Fibroblast of lung (primary cell): ENCODE data around the gene UXS1. TPM values are rescaled to one million over a fixed set of nuclear protein-coding genes. Genes with fewer than 3 reads are reported as not detected.

Experiments
- DNase-seq, 2 donors: peaks; one replicate each; pipeline versions ENCODE4 v3.0.0 to v3.0.0-alpha.2; 2010; ENCODE audit warnings: low read depth in 2 of 2
- H2AFZ ChIP-seq: 2 replicates; pipeline ENCODE4 v1.5.1; 2012; ENCODE audit warnings: low read length, control low read depth, inconsistent platforms
- H3K27ac ChIP-seq: 2 replicates; pipeline ENCODE4 v1.5.1; 2011; ENCODE audit warnings: low read length, control low read depth; ENCODE audit not compliant: insufficient read depth
- H3K27me3 ChIP-seq: 2 replicates; pipeline ENCODE4 v1.5.1; 2011; ENCODE audit warnings: mild to moderate bottlenecking, low read length; ENCODE audit not compliant: control insufficient read depth, insufficient read depth
- H3K36me3 ChIP-seq: 2 replicates; pipeline ENCODE4 v1.5.1; 2011; ENCODE audit warnings: low read length; ENCODE audit not compliant: control insufficient read depth, insufficient read depth
- H3K4me1 ChIP-seq: 2 replicates; pipeline ENCODE4 v1.5.1; 2011; ENCODE audit warnings: low read length; ENCODE audit not compliant: control insufficient read depth, insufficient read depth; ENCODE audit errors: extremely low read depth
- H3K4me2 ChIP-seq: 2 replicates; pipeline ENCODE4 v1.5.1; 2011; ENCODE audit warnings: low read length, control low read depth; ENCODE audit not compliant: insufficient read depth; ENCODE audit errors: extremely low read depth
- H3K4me3 ChIP-seq, 4 experiments: fragments of 200-600 bp in 1 of 4; sonication (generic) in 1 of 4; replicated peaks in 1 of 4; 2 replicates each; pipeline ENCODE4 v1.5.1; 2011 to 2016; ENCODE audit warnings: low read length in 4 of 4, low read depth in 3 of 4, mild to moderate bottlenecking in 3 of 4, control low read depth in 2 of 4, inconsistent platforms in 1 of 4, mixed read lengths in 1 of 4; ENCODE audit not compliant: insufficient read depth in 1 of 4; ENCODE audit errors: control extremely low read depth in 1 of 4
- H3K79me2 ChIP-seq: 2 replicates; pipeline ENCODE4 v1.5.1; 2012; ENCODE audit warnings: mild to moderate bottlenecking, low read length, inconsistent platforms; ENCODE audit not compliant: control insufficient read depth, insufficient read depth
- H3K9ac ChIP-seq: 2 replicates; pipeline ENCODE4 v1.5.1; 2011; ENCODE audit warnings: mild to moderate bottlenecking, low read length, control low read depth; ENCODE audit not compliant: insufficient read depth
- H3K9me3 ChIP-seq: 2 replicates; pipeline ENCODE4 v1.5.1; 2012; ENCODE audit warnings: low read depth, low read length; ENCODE audit not compliant: control insufficient read depth, insufficient read depth
- H4K20me1 ChIP-seq: 2 replicates; pipeline ENCODE4 v1.5.1; 2011; ENCODE audit warnings: low read length; ENCODE audit not compliant: control insufficient read depth, insufficient read depth; ENCODE audit errors: extremely low read depth
- CTCF ChIP-seq, 2 donors: IDR thresholded peaks in 1 of 2; conservative IDR thresholded peaks in 1 of 2; 1 replicate in 1 of 2; 2 replicates in 1 of 2; pipeline ENCODE4 v1.5.1; 2011 to 2012; ENCODE audit warnings: low read length in 2 of 2, control low read depth in 1 of 2, inconsistent platforms in 1 of 2, low read depth in 1 of 2, mild to moderate bottlenecking in 1 of 2
- EZH2 ChIP-seq: IDR thresholded peaks from 2 replicates; pipeline ENCODE4 v1.5.1; 2012; ENCODE audit warnings: low read length, control low read depth, mild to moderate bottlenecking; ENCODE audit errors: missing control alignments
- polyA plus RNA-seq, 2 donors: library from polyadenylated mRNA; depleted of rRNA in 1 of 2; stranded (reverse) in 1 of 2; unstranded in 1 of 2; fragments of >200 nt; gene quantifications; 2 replicates each; pipeline ENCODE4 v1.2.1, GENCODE V29; 2011 to 2012; ENCODE audit warnings: missing spikeins in 1 of 2
- total RNA-seq: library from RNA; depleted of rRNA; stranded (reverse); fragments of >200 nt; gene quantifications from 2 replicates; pipeline ENCODE4 v1.2.1, GENCODE V29; 2014

UXS1 gene
- total and polyA plus RNA-seq, 2 donors (not counting 1 experiment from before 2014, with no cell fraction given): 23.1 to 59.8 TPM

GRCh38 chr2:106061611-106062349 lies 132.3 kb downstream of the UXS1 start:
- no peak for DNase-seq
- Histone ChIP-seq H3K9ac (no peak overlapping the region), H3K27ac (no peak overlapping the region), H3K36me3 (no peaks in the 10 kb centered on the region), H3K4me2 (no peak overlapping the region), H3K4me1 (no peaks in the 10 kb centered on the region), H3K27me3 (peaks cover 13% of the 10 kb centered on the region), H2AFZ (no peak overlapping the region), H3K79me2 (no peaks in the 10 kb centered on the region), H3K4me3 (no peak overlapping the region), H4K20me1 (no peaks in the 10 kb centered on the region), H3K9me3 (no peaks in the 10 kb centered on the region)
- TF ChIP-seq EZH2 (no peak), CTCF (conservative IDR thresholded peaks at IDR 0.05 in 1 of 2, IDR thresholded peaks at IDR 0.05 in 1 of 2; ENCODE audit: low read depth in 1 of 2, low read length in 2 of 2) (no peak)

- H3K4me1 ChIP-seq: no peaks in the 10 kb centered on the region
- H3K4me3 ChIP-seq: no peak overlapping the region
- H3K36me3 ChIP-seq: no peaks in the 10 kb centered on the region
- no peak overlapping the region for H3K4me2 ChIP-seq
- no peaks in the 10 kb centered on the region for H3K9me3 ChIP-seq
- H4K20me1 ChIP-seq: no peaks in the 10 kb centered on the region
- H3K9ac ChIP-seq: no peak overlapping the region
- H3K27me3 ChIP-seq: peaks cover 2% of the 10 kb centered on the region
- H3K27ac ChIP-seq: no peak overlapping the region
- no peak for DNase-seq
- H2AFZ ChIP-seq: no peak overlapping the region
- H3K79me2 ChIP-seq: no peaks in the 10 kb centered on the region
- TF ChIP-seq CTCF (conservative IDR thresholded peaks at IDR 0.05 in 1 of 2, IDR thresholded peaks at IDR 0.05 in 1 of 2; ENCODE audit: low read depth in 1 of 2, low read length in 2 of 2): no peak
- TF ChIP-seq EZH2: no peak
Observed at GRCh38 chr2:106059416-106060065, 134.6 kb downstream of the UXS1 start.

GRCh38 chr2:106058469-106059137 lies 135.5 kb downstream of the UXS1 start:
- TF ChIP-seq EZH2 (no peak), CTCF (conservative IDR thresholded peaks at IDR 0.05 in 1 of 2, IDR thresholded peaks at IDR 0.05 in 1 of 2; ENCODE audit: low read depth in 1 of 2, low read length in 2 of 2) (no peak)
- DNase-seq: no peak
- H3K27me3 ChIP-seq: no peaks in the 10 kb centered on the region

More at GRCh38 chr2:106058469-106059137, 135.5 kb downstream of the UXS1 start:
- no peak overlapping the region for H2AFZ ChIP-seq
- H3K79me2 ChIP-seq: no peaks in the 10 kb centered on the region
- H3K4me3 ChIP-seq: no peak overlapping the region
- peaks cover under 1% of the 10 kb centered on the region for H3K4me1 ChIP-seq
- no peaks in the 10 kb centered on the region for H3K9me3 ChIP-seq
- no peak overlapping the region for H3K4me2 ChIP-seq
- no peak overlapping the region for H3K9ac ChIP-seq
- no peak overlapping the region for H3K27ac ChIP-seq
- H4K20me1 ChIP-seq: no peaks in the 10 kb centered on the region
- H3K36me3 ChIP-seq: no peaks in the 10 kb centered on the region
